ENCODE results near the gene GXYLT2.

DNA sequence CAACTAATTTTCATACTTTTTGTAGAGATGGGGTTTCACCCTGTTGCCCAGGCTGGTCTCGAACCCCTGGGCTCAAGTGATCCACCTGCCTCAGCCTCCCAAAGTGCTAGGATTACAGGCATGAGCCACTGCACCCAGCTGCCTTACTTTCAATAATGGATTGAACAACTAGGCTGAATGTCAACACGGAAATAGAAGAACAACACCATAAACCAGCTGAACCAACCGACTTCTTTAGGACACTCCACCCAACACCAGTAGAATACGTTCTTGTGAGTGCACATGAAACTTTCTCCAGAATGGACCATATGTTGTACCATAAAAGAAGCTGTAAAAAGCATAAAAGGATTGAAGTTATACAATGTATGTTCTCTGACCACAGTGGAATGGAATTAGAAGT, 42.9 kb downstream of the GXYLT2 start:
- TF ChIP-seq CTCF (IDR thresholded peaks at IDR 0.05) (no peak), POLR2AphosphoS5 (IDR thresholded peaks at IDR 0.05) (no peak), POLR2A (IDR thresholded peaks at IDR 0.05) (no peak), EP300 (IDR thresholded peaks at IDR 0.05) (no peak)

All from sigmoid colon (tissue), 4 donors.